Heart left ventricle (tissue), 13 donors: ENCODE measurements around the gene HIPK2.

Experiments
- CTCF ChIP-seq, 12 donors: fragments of 200-600 bp; sonication (generic) in 4 of 12; IDR thresholded peaks; one replicate each; pipeline versions ENCODE4 v1.5.0 to v1.8.0; 2018 to 2022; ENCODE audit warnings: antibody characterized with exemption in 12 of 12, mild to moderate bottlenecking in 5 of 12
- POLR2A ChIP-seq, 2 donors: fragments of 450-650 bp; IDR thresholded peaks; one replicate each; pipeline ENCODE4 v1.6.1; 2017; ENCODE audit warnings: antibody characterized with exemption in 2 of 2, mild to moderate bottlenecking in 2 of 2, moderate library complexity in 2 of 2
- donor health status: ischemic (EF 13 %, LVEDD 7.1; RV severe dilation, severe dysfunction).
- donor health status: DM: no; HTN: yes; CAD: no.
- donor health status: DM: no; HTN: no; CAD: no.
- donor health status: ischemic (EF 25% LVEDD 6.9; RV normal size, moderate dysfunction).
- donor health status: ischemic (EF 25% LVEDD 5.7; RV mildly dilated, moderate dysfunction).
- donor health status: ischemic (EF 35%, LVEDD 5.7; RV mildly dilated, moderate dysfunction).
- donor health status: nonischemic (EF 11% LVEDD 7.7; RV severe dilation, severe dysfunction).
- donor health status: DM: yes; HTN: yes; CAD: no.
- donor health status: PGD.
- donor health status: ischemic (EF 29% LVEDD 5.4; RV normal size, mild dysfunction).
- donor health status: nonischemic (EF 23%, LVEDD 6.1; RV moderate dilation, normal function).

GRCh38 chr7:139626817-139627216 lies 151.0 kb downstream of the HIPK2 start:
- TF ChIP-seq POLR2A (IDR thresholded peaks at IDR 0.05) (no peak), CTCF (IDR thresholded peaks at IDR 0.05) (no peak)
